Measurements from ENCODE around the gene NEK4.
A peak's percentile ranks its signal among the peaks of the same experiment; 100 is the strongest.
"Not testable (repeated sequence)": the region's sequence is repeated elsewhere in the genome, so short reads cannot be mapped to it uniquely, and the experiment has no call there.

The NEK4 gene

GRCh38 chr3:52695798-52696671 lies 74.7 kb downstream of the NEK4 start:
- DNase-seq: no peak

- no peak for DNase-seq
These were observed 76.1 kb downstream of the NEK4 start for GRCh38 chr3:52694528-52695189.

DNA sequence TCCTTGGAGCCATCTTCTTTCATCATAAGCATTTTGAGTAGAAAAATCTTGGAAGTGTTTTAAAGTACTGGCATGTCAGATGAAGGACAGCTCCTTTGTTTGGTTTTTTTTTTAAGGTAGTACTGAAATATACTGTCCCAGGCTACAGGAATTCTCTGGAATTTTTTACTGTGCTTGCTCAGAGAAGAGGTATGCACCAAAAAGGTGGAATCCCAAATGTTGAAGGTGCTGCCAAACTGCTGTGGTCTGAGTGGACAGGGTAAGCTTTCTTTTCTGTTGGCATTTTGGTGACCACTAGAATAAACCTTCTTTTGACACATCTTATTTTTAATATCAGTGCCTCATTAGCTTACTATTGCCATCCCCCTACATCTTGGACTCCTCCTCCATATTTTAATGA lies 77.7 kb downstream of the NEK4 start:
- no peak for DNase-seq

DNA sequence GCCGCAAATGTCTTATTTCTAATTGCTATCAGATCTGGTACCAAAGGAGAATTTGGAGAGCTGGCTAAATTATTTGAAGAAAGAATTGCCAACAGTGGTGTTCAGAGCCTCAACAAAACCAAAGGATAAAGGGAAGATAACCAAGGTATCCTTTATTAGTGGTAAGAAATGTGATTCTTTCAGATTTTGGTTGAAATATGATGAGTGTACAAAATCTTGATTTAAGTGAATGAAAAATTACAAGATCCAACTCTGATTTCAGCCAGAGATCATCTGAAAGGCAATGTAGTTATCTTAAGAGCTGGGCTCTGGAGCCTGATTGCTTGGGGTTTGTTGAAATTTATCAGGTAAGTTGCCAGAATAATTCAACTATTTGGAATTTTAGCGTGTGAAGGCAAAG lies 80.2 kb downstream of the NEK4 start:
- DNase-seq: no peak

DNA sequence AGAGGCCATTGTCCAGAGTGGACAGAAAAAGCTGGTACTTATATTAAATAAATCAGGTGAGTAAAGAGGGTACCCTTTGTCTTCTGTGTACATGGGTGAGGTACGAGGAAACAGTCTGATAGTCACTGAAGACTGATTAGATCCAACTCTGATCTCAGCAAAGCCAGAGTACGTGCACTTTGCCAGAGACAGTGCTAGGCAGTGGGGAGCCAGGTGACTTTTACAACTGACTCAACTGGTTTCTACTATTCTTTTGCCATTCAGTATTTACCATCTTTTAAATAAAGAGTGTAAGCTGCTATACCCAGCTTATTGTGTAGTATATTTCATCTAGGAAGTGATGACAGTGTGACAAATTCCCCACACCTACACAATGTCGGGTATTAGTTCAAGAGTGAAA lies 81.6 kb downstream of the NEK4 start:
- no peak for DNase-seq

DNA sequence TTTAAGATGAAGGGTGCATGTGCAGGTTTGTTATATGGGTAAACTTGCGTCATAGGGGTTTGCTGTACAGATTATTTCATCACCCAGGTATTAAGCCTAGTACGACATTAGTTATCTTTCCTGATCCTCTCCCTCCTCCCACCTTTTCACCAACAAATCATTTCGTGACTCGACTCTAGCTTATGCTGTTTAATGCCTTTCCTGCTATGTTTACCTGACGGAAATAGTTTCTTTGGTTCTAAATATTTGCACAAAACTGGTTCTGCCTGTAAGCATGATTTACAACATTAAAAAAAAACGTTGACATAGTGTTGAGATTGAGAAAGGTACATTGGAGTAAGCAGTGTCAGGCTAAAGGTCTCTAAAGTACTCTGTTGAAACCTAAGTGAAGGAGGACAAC lies 82.5 kb downstream of the NEK4 start:
- no peak for DNase-seq

- peak; percentile 88 for DNase-seq
These were observed 84.7 kb downstream of the NEK4 start, which contains the start of the genes GNL3 and PBRM1 for GRCh38 chr3:52685709-52686691. GNL3 (plus strand) TSS chr3:52686032; CDS start chr3:52686093, 61 bp downstream. PBRM1 (minus strand) TSS chr3:52685913.

DNA sequence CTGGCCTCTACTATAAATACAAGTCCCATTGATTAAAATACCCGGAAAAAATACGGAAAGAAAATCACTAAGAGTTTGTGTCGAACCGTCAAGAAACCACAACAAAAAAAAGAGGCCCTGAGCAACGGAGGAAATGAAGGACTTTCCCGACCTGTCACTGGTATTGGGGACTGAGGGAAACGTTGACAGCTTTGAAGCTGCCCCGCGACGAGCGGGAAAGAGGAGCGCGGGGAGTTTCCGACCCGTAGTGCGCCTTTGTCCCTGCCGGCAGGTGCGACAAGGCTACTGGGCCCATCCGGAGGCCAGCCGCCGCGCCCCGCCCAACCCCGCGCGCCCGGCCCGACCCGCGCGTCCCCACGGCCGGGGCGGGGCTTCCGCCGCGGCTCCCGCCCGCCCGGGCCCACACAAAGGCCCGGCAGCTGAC lies 85.4 kb downstream of the NEK4 start:
- DNase-seq: peak; percentile 84

- DNase-seq: no peak
These were observed 86.6 kb downstream of the NEK4 start for GRCh38 chr3:52684184-52684583.

DNA sequence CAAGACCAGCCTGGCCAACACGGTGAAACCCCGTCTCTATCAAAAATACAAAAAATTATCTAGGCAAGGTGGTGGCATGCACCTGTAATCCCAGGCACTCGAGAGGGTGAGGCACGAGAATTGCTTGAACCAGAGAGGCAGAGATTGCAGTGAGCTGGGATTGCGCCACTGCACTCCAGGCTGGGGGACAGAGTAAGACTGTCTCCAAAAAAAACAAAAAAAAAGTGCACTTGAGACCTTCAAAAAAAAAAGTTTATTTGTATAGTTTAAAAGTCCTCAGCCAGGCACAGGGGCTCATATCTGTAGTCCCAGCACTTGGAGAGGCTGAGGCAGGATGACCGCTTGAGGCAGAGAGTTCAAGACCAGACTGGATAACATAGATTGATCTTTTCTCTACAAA lies 87.1 kb downstream of the NEK4 start:
- no peak for DNase-seq

- DNase-seq: no peak
These were observed 88.7 kb downstream of the NEK4 start for GRCh38 chr3:52682016-52682415.

DNA sequence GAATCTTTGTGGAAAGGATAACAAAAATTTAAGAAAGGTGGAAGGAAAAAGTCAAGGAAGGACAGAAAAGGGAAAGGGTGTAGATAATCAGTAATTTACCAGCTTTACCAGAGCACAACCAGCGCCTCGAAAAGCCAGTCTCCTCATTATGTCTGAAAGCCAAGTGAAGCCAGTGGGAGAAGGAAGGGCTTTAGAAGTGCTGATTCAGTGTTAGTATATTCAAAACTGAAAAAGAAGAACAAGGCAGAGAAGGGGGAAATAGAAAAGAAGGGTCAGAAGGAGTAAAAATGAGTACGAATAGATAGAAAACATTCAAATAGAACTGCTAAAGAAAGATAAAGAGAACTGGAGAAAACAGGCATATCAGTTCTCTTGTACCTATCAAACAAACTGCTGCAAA lies 89.1 kb downstream of the NEK4 start:
- DNase-seq: no peak

DNA sequence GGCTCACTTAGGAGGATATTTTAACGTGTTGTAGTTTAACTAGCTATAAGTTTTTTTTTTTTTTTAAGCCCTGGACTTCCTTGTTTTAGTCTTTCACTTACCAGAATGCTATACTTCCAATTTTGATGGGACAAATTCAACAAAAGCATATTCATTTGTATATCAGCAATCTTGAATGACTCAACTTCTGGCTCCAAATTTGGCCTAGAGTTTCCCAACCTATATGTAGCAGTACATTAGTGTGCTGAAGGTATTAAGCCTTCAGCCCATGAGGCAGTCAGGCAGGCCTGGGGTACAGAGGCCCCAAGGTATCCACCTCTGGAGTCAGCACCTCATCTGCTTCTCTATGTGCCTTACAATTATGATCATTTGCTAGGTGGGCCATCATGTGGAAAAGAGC lies 90.9 kb downstream of the NEK4 start:
- DNase-seq: no peak

DNA sequence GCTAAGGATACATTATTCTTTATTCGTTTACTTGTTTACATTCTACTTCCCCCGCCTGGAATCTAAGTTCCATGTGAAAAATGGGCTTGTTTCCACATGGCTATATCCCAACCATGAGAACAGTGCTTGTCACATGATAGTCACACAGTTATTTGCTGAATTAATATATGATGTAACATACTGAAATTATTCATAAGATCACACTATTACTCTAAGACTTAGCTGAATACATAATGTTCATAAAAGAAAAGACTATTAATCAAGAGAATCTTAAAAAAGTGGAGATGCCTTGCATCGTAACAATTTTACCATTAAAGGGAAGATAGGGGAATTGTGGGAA lies 91.6 kb downstream of the NEK4 start:
- no peak for DNase-seq

- DNase-seq: no peak
These were observed 92.2 kb downstream of the NEK4 start for GRCh38 chr3:52678265-52679198.

DNA sequence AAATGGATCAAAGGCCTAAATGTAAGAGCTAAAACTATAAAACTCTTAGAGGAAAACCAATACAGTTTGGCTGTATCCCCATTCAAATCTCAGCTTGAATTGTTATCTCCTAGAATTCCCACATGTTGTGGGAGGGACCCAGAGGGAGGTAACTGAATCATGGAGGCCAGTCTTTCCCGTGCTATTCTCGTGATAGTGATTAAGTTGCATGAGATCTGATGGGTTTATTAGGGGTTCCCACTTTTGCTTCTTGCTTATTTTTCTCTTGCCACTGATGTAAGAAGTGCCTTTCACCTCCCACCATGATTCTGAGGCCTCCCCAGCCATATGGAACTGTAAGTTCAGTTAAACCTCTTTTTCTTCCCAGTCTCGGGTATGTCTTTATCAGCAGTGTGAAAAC lies 94.5 kb downstream of the NEK4 start:
- not testable (repeated sequence) for DNase-seq

- no peak for DNase-seq
These were observed 99.1 kb downstream of the NEK4 start for GRCh38 chr3:52671676-52672075.

DNA sequence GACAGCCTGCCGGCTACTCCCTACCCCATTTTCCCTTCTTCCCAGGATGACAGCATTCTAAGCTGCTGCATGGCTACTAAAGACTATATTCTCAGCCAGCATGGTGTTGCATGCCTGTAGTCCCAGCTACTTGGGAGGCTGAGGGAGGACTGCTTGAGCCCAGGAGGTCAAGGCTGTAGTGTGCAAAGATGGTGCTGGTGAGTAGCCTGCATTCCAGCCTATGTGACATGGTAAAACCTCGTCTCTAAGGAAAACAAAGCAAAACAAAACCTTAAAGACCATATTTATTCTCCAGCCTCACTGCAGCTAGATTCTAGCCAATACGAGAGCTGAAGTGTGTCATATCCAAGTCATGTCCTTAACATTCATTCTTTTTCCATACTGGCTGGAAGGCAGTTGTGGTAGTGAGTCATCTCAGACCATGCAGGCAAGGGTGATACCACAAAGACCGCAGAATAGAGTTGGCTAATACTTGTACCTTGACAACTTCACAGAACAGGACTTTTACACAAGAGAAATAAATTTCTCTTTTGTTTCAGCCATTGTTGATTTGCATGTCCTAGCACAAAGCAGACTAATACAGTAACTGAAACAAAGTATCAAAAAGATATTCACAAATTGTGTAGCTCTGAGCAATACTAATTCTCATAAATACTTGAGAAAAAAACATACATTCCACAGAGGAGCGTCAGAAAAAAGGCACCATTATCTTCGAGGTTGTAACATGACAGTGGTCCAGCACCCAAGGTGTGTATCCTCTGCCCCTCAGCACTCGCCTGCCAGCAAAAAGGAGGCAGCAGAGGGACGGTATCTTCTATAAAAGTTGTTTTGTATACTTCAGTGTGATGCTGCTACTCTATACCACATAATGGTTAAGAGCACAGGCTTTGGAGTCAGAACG lies 99.9 kb downstream of the NEK4 start:
- DNase-seq: no peak

- no peak for DNase-seq
These were observed 107.6 kb downstream of the NEK4 start for GRCh38 chr3:52663098-52663497.

GRCh38 chr3:52660046-52660445 lies 110.7 kb downstream of the NEK4 start:
- no peak for DNase-seq

All from NCI-H146 (cell line).